Urinary bladder (tissue), 4 donors: ENCODE results near the gene LZTS3. TPM values are rescaled to one million over a fixed set of nuclear protein-coding genes. Genes with fewer than 3 reads are reported as not detected.
A peak's percentile ranks its signal among the peaks of the same experiment; 100 is the strongest.

Experiments used
- DNase-seq: peaks from one replicate; pipeline ENCODE4 v3.0.0-alpha.2; 2015; ENCODE audit errors: extremely low spot score
- H3K27ac ChIP-seq: one replicate; pipeline ENCODE4 v1.5.1; 2013; ENCODE audit warnings: low read depth, mild to moderate bottlenecking, moderate library complexity
- H3K36me3 ChIP-seq: one replicate; pipeline ENCODE4 v1.6.1; 2013; ENCODE audit warnings: mild to moderate bottlenecking, moderate library complexity; ENCODE audit not compliant: insufficient read depth
- H3K4me1 ChIP-seq: one replicate; pipeline ENCODE4 v1.6.1; 2013; ENCODE audit warnings: mild to moderate bottlenecking, moderate library complexity; ENCODE audit not compliant: insufficient read depth
- H3K4me3 ChIP-seq: one replicate; pipeline ENCODE4 v1.5.1; 2013; ENCODE audit warnings: low read depth, low read length
- whole genome bisulfite sequencing: extraction: QIAGEN DNeasy Blood & Tissue Kit; methylation state at CpG from one replicate; pipeline ENCODE4 v1.1.7; 2013; 5-methylcytosine and 5-hydroxymethylcytosine counted together
- polyA plus RNA-seq: library from polyadenylated mRNA; stranded (reverse); fragments of 200-250 nt; gene quantifications from one replicate; pipeline ENCODE4 v1.2.3, GENCODE V29; 2013
- total RNA-seq: library from RNA; depleted of rRNA; stranded (reverse); fragments of >200 nt; gene quantifications from one replicate; pipeline ENCODE4 v1.2.3, GENCODE V29; 2014
- donor health status: healthy with polysubstance abuse.
- donor health status: healthy.

Gene LZTS3
- total and polyA plus RNA-seq, 2 donors: 3.1 to 10.4 TPM

DNA sequence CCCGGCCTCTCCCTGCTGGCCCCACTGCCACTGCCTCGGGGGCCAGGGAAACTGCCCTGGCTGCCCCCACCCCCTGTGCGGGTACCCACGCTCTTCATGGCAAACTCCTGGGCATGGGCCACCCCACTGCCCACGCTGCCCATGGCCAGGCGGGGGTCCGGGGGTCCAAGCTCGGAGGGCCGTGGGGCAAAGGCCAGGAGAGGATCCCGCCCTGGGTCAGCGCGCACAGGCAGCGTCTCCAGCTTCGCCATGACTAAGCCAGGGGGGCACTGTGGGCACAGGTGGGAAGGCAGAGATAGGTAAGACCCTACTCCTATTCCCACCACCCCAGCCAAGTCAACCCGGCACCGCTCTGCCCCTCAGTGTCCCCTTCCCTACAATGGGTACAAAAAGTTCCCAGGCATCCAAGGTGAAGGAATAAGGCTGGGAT lies 6.4 kb downstream of the LZTS3 start:
- no peak for DNase-seq
- 94% methylated on average over 16 of the region's 16 CpGs for WGBS

DNA sequence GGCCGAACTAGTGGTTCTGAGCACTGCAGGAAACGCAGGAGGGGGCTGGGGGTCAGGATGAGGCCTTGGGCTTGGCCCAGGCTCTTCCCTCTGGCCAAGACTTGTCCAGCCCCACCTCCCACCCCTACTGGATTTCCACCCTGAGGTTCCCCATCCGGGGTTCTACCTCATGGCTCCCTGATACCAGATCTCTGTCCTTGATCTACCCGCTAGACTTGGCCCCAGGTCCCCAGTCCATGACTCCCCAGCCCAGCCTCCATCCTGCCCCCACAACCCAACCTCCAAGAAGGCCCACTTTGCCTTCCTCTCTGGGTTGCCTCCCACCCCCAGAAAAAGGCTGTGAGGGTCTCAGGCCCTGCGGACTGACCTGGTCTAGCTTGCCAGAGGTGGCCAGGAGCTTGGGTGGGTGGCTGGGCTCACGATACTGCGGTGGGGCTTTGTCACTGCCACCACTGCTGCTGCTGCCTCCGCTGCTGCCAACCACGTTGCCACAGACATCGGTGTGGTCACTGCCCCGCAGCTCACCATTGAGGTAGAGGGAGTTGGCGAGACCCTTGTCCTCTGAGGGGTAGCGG lies 6.9 kb downstream of the LZTS3 start:
- WGBS: 97% methylated on average over 13 of the region's 13 CpGs
- Histone ChIP-seq H3K27ac (no peak overlapping the region), H3K36me3 (no peaks in the 10 kb centered on the region), H3K4me1 (no peaks in the 10 kb centered on the region), H3K4me3 (no peak overlapping the region)
- DNase-seq: no peak

More for the DNA sequence above, 6.4 kb downstream of the LZTS3 start:
- no peaks in the 10 kb centered on the region for H3K4me1 ChIP-seq
- no peak overlapping the region for H3K4me3 ChIP-seq
- H3K27ac ChIP-seq: no peak overlapping the region
- H3K36me3 ChIP-seq: no peaks in the 10 kb centered on the region

DNA sequence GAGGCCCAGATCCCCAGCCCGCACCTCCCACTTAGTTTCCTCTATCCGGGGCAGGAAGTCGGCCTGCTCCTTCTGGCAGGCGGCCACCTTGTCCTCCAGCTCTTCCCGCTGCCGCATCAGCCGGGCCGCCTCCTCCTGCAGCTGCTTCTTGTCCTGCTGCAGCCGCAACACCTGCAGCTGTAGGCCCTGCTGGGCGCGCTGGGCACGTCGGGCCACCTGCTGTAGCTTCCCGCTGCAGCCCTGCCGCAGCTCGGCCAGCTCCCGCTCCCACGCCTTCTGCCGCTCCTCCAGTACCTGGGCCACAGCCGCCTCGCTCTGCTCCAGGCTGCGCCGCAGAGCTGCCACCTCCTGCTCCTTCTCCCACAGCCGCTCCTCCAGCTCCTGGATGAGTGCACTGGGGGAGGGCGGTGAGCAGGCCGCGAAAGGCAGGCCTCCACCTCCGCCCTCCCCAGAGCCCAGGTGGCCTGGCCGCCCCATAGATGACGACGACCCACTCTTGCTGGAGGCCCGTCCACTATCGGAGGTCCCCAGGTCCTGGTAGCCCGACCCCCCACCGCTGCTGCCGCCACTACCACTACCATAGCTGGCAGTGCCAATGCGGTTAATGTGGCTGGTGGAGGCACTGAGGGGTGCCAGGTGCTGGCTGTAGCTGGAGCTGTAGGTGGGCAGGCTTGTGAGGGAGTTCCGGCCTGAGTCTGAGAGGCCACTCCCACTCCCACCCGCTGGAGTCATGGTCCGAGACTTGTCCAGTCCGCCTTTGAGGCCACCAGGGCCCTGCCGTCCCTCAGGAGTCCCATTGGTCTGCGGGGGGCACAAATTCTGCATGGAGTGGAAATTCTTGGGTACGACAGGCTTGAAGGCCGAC lies 7.6 kb downstream of the LZTS3 start:
- H3K4me3 ChIP-seq: no peak overlapping the region
- H3K27ac ChIP-seq: no peak overlapping the region
- DNase-seq: no peak
- no peaks in the 10 kb centered on the region for H3K36me3 ChIP-seq
- H3K4me1 ChIP-seq: no peaks in the 10 kb centered on the region
- WGBS: 72% methylated on average over 45 of the region's 45 CpGs

DNA sequence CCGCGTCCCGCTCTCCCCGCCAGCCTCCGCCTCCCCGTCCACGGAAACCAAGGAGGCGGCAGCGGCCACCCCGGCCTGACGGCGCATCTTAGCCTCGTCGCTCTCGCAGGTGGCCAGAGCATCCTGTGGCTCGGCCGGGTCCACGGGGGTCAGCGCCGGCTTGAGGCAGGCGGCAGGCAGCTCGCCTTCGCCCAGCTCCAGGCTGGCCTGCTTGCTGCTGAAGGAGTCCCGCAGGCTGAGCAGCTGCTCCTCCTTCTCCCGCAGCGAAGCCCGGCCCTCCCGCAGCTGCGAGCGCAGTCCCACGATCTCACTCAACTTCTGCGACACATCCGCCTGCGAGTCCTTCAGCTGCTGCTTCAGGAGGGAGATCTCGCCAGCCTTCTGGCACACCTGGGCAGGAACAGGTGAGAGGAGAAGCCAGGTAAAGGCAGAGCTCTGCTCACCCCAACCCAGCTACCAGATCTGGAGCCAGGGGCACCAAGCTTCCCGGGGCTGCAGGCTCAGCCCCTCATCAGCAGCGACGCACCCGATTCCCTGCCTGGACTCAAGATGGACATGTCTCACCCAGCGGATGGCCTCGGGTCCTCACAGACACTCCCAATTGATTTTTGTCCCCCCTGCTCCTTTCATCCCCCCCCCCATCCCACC lies 8.5 kb downstream of the LZTS3 start:
- DNase-seq: no peak
- Histone ChIP-seq H3K4me3 (no peak overlapping the region), H3K27ac (no peak overlapping the region), H3K4me1 (no peaks in the 10 kb centered on the region), H3K36me3 (no peaks in the 10 kb centered on the region)
- WGBS: 90% methylated on average over 41 of the region's 41 CpGs

DNA sequence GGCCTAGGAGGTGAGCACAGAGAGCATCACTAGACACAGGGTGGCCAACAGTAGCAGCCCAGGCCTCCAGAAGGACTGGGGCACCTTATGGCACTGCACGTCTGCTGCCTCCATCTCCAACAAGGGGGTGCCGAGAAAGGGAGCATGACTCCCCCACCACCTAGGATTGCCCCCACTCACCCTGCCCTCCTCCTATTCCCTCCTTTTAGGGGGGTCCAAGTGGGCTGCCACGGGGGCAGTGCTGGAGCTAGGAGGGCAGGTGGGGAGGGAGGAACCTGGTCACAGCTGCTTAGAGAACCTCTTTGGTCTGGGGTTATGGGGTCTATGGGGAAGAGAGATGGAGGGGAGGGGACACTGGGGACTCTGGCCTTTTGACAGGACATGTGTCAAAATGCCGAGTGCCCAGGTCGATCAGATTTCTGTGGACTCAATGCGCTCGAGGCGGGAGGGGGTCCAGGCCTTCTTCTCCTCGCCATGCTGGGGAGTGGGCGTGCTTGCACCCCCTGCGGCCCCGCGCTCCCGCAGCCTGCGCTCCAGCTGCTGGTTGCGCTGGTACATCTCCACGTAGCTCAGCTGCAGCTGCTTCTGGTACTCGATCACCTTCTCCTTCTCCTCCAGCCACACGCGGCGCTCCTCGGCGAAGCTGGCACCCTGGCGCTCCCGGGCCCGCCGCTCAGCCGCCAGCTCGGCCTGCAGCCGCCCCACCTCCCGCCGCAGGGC lies 9.1 kb downstream of the LZTS3 start:
- H3K36me3 ChIP-seq: no peaks in the 10 kb centered on the region
- no peak for DNase-seq
- H3K4me1 ChIP-seq: no peaks in the 10 kb centered on the region
- H3K27ac ChIP-seq: no peak overlapping the region
- 95% methylated on average over 32 of the region's 32 CpGs for WGBS
- no peak overlapping the region for H3K4me3 ChIP-seq

DNA sequence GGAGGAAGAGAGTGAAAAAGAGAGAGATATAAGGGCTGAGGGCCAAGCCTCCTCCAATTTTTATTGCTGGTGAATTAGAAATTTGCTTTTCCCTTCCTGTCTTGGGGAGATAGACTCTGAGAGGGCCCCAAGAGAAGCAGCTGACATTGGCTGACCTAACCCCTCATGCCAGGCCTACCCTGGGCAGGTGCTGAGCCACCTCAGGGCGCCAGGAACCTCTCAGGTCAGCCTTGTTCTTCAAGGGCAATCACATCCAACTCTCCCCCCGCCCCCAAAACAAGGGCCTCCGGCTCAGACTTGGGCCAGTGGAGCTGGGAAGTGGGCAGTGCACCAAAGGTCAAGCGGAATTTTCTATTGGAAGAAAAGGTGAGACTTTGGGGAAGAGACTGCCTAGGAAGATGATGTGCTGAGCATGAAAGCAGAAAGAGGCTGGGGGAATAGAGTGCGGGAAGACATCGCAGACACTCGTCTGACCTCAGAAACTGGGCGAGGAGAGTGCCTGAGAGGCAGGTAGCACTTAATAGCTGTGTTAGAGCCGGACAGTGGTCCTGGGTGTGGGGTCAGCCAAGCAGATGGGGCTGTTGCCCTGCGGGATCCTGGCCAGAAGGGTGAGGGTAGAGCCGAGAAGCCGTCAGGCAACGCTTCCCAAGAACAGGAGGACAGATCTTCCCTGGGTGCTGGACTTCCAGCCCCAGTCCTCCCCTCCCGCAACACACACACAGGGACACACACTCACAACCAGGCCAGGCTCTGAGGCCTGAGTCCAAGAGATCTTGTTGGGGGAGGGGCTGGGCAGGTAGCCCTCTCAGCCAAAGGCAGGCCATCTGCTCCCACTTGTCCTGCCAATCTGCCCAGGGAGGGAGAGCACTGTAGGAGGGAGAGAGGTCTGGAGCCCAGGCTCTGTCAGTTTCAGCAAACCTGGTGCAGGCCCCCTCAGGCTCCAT lies 10.0 kb downstream of the LZTS3 start:
- Histone ChIP-seq H3K4me1 (peaks cover 2% of the 10 kb centered on the region), H3K27ac (no peak overlapping the region), H3K36me3 (no peaks in the 10 kb centered on the region), H3K4me3 (no peak overlapping the region)
- 88% methylated on average over 14 of the region's 14 CpGs for WGBS
- no peak for DNase-seq

DNA sequence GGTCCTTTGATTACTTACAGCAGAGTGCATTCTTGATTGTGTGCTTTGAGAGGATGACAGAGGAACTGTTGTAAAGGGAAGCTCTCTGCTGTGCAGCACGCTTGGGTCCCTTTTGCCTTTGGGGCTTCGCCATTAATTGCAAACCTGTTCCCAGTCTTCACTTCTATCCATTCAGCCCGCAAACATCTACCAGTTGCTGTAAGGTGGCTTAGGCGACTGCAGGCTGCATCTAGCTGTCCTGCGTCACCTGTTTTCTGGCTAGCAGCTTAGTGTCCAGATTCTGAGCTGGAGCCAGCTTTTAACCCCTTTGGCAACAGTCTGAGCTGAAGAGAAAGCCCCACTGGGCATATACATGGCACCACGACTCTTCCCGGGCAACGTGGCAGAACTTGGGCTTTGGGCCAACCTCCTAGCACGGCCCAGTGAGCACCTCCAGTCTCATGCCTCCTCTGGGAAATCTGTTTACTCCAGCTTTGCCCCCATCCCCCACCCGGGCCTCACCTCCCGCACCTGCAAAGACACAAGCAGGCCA lies 11.2 kb downstream of the LZTS3 start:
- no peak overlapping the region for H3K4me3 ChIP-seq
- H3K36me3 ChIP-seq: no peaks in the 10 kb centered on the region
- H3K4me1 ChIP-seq: peaks cover 2% of the 10 kb centered on the region
- 48% methylated on average over 11 of the region's 11 CpGs for WGBS
- DNase-seq: no peak
- no peak overlapping the region for H3K27ac ChIP-seq

DNA sequence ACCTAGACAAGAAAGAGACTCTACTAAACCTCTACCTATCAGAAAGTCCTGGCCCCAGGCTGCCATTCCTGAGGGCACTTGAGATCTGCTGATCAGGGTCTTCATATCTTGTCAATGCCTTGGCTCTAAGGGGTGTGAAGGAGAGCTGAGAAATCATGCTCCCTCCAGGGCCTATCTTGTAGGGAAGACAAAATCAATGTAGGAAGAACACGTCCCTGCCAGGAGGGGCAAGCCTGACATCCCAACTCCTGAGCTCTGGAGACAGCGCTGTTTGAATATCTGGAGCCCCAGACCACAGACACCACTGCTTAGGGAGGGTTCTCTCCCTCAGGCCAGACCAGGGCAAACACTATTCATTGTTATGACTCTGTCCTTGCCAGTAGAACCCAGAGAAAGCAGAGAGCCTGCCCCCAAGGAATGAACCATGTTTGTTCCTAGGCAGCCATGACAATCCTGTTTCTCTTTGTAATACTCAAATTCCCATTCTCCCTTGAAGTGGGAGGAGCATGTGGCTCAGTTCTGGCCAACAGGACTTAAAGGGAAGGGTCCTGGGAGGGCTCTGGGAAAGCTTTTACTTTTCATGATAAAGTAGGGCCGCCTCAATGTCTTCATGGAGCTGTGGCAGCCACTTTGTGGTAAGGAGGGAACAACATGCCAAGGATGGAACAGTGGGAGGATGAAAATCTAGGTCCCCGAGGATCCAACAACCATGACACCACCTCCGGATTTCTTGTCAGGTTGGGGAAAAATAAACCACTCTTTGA lies 11.9 kb downstream of the LZTS3 start:
- Histone ChIP-seq H3K4me3 (no peak overlapping the region), H3K27ac (no peak overlapping the region), H3K4me1 (peaks cover 4% of the 10 kb centered on the region), H3K36me3 (no peaks in the 10 kb centered on the region)
- 74% methylated on average over 5 of the region's 5 CpGs for WGBS
- DNase-seq: no peak

DNA sequence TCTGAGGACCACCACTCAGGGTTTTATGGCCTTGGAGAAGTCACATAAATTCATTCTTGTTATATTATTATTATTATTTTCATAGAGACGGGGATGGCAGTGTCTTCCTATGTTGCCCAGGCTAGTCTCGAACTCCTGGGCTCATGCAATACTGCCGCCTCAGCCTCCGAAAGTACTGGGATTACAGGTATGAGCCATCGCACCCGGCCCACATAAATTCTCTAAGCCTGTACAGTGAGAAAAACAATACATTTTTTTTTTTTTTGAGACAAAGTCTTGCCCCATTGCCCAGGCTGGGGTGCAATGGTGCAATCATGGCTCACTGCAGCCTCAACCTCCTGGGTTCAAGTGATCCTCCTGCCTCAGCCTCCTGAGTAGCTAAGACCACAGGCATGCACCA lies 12.9 kb downstream of the LZTS3 start:
- Histone ChIP-seq H3K27ac (no peak overlapping the region), H3K4me3 (no peak overlapping the region), H3K4me1 (peaks cover 4% of the 10 kb centered on the region), H3K36me3 (no peaks in the 10 kb centered on the region)
- 94% methylated on average over 6 of the region's 6 CpGs for WGBS
- no peak for DNase-seq

DNA sequence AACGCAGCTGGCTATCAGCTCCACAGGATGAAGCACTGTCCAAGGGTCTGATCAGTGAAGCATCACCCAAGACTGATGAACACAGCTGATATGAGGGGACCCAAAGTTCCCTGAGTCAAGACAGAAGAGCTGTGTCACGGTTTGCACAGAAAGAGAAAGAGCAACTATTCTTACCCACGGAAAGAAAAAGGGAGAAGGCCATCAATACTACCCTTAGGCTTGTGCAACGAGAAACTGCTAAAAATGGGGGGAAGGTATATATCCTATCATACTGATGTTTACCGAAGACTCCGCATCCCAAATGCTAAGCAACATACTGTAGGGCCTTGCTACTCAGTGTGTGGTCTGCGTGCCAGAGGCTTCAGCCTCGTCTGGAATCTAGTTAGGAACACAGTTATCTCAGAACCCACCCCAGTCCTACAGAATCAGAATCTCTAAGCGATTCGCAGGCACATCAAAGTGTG lies 14.3 kb downstream of the LZTS3 start:
- no peak for DNase-seq
- Histone ChIP-seq H3K27ac (no peak overlapping the region), H3K4me1 (peaks cover 4% of the 10 kb centered on the region), H3K36me3 (peaks cover 2% of the 10 kb centered on the region), H3K4me3 (peak overlapping the region; percentile 79)
- WGBS: 2% methylated on average over 10 of the region's 10 CpGs

DNA sequence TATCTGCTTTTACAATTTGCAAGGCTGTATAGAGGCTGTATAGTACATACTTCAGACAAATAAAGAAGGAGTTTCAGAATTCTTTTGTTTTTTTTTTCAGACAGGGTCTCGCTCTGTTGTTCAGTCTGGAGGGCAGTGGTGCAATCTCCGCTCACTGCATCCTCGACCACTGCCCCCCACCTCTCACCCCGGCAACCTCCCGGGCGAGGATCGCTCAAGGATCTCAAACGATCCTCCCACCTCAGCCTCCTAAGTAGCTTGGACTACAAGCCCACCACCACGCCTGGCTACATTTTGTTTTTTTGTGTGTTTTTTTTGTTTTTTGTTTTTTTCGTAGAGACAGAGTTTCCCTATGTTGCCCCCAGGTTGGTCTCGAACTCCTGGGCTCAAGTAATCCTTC lies 15.5 kb downstream of the LZTS3 start:
- Histone ChIP-seq H3K4me3 (no peak overlapping the region), H3K27ac (no peak overlapping the region), H3K36me3 (peaks cover 2% of the 10 kb centered on the region), H3K4me1 (peaks cover 4% of the 10 kb centered on the region)
- DNase-seq: no peak
- WGBS: 79% methylated on average over 11 of the region's 11 CpGs
